CD4-positive, alpha-beta T cell treated with Interferon gamma for 1 hour (primary cell): Measurements from ENCODE around the gene DYSF.

Experiments
- DNase-seq: peaks from one replicate; pipeline ENCODE4 v3.0.0-alpha.2; 2020

DYSF gene

DNA sequence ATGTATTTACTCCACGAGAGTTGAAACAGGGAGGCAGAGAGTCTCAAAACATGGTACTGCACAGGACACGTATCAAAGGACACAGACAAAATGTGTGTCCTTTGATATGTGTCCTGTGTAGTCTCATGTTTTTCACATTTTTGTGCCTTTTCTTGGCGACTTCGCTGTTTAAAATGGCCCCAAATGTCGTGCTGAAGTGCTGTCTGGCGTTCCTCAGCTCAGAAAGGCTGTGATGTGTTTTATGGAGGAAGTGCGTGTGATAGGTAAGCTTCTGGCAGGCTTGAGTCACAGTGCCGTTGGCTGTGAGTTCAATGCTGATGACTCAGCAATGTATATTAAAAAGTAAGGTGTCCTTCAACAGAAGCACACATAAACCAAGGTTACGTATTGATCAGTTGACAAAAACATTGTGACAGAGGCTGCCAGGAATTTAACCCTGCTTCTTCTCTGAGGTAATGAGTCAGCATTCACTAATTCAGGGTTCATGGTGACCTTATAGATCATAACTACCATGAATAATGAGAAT, 78.2 kb downstream of the DYSF start:
- DNase-seq = no peak

DNA sequence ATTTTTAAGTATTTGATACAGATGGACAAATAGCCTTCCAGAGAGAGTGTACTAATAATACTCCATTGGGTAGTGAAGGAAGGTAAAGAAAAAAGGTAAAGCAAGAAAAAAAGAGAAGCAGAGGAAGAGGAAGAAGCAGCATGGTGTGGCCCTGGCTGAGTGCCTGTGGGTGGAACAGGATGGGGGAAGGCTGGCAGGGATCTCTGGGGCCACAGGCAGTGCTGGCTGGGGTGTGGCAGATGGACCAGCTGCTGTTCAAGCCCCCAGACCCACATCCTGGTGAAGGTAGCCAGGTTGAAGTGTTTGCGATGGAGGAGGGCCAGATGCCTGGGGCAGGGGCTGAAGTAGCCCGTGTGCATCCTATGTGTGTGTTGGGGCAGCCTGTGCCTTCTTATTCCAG, 79.0 kb downstream of the DYSF start:
- DNase-seq = no peak

DNA sequence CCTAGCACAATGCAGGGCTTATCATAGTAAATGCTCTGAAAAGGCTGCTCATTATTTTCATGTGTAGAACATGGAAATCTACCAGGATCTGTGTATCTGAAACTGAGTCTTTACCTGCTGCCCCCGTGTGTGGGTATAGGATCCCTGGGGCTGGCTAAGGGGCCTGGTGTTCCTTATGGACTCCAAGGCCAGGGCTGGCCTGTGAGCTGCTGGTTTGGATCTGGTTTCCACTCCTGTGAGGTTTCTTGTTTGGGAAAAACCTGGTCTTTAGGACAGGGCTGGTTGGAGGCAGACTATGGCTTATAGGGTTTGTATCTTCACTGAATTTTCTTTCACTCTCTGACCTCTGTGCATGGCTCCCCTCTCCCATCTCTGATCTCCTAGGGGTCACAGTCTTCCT, 80.8 kb downstream of the DYSF start:
- no peak for DNase-seq

DNA sequence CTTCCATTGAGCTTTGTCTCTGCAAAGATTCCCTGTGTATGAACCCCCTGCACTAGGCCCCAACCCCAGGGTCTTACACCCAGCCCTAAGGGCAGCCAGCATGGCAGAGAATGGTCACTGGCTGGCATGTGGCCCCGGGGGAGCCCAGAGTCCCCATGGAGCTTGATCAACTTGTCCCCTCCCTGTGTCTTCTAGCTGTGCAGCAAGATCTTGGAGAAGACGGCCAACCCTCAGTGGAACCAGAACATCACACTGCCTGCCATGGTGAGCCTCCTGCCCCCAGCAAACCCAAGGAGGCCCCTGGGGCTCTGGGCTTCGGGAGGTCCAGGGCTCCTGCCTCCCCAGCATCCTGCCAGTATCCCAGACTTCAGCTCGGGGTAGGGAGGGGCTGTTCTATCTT, 81.5 kb downstream of the DYSF start:
- DNase-seq = no peak

- no peak for DNase-seq
These were observed 82.2 kb downstream of the DYSF start for GRCh38 chr2:71535526-71535925.

- no peak for DNase-seq
These were observed 82.9 kb downstream of the DYSF start for GRCh38 chr2:71536226-71536671.

DNA sequence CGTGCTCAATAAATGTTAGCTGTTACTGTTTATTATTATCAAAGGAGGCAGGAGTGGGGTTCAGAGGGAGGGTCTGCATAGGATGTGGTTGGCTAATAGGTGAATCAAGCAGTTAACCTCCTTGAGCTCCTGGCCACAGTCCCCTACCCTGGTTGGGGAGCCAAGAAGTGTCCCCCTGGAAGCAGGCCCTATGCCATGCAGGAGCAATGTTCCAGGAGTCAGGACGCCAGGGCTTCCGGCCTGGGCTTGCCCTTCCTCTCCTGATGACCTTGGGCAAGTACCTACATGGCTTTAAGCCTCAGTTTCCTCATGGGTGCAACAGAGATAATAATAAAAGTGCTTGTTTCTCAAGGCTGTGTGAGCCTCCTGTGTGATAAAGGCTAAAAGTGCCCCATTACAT, 84.9 kb downstream of the DYSF start:
- no peak for DNase-seq

- no peak for DNase-seq
These were observed 85.4 kb downstream of the DYSF start for GRCh38 chr2:71538656-71539265.

DNA sequence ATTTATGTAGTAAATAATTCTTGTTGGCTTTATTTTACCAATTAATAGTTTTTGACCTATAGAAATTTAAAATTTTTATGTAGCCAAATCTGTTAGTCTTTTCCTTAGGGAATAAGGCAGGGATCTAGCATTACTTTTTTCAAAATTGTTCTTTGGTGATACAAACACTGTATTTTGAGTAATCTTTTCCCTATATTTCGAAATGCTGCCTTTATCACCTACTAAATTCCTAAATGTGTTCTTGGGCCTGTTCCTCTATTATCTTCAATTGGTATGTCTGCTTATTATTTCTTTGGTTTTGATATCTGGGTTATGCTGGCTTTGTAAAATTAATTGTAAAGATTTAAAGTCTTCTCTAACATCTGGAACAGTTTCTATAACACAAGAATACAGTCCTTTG, 87.5 kb downstream of the DYSF start:
- DNase-seq = no peak

DNA sequence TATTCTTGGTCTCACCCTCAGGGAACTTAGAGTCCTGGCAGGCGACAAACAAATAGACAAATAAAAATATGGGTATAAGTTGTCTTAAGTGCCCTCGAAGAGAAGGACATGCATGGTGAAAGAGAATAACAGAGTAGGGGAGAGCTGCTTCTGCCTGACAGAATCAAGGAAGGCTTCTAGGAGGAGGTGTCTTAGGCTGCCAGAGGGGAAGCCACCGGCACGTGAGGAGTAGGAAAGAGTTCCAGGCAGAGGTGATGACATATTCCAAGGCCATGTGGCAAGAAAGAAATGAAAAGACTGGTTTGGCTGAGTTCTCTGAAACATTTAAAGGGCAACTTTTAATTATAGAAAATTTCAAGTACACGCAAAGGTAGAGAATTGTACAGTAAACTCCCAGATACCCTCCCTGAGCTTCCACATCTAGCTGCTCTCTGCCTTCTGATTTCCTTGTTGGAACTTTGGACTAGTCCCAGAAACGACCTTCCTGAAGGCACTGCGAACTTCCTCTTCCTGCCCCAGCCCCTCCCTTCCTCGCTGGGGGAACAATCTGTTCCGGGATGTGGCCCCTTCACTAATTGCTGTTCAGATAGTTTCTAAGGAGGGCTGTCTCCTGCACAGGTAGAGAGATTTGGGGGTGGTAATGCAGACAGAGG, 91.7 kb downstream of the DYSF start:
- no peak for DNase-seq

DNA sequence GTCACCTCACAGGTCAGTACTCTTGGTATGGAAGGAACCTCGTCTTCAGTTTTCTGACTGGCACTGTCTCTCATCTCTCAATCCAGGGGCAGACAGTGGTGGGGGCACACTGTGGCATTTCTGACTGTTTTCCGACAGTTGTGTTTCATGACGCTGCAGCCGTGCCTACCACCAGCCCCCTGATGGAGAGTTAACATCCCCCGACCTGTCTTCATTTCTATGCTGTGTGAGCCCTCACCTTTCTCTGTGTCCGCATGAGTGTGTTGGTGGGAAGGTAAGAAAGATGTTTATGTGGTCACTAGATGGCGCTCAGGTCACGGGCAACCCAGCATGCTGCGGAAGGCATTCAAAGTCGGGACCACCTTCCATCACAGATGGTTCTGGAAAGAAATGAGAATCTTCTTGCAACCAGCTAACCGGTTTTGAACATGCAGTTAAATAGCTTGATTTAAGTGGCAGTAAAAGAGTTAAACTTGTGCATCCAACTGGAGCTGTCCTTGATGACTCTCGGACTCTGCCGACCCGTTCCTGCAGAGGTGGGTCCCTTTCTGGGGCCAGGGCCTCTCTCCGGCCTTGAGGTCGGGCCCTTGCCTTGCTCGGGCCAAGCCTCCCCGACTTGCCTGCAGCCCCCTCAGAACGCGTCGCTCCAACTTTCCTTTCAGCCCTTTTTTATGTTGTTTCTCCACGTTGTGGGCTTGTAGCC, 92.4 kb downstream of the DYSF start:
- DNase-seq = no peak

- no peak for DNase-seq
These were observed 92.9 kb downstream of the DYSF start for GRCh38 chr2:71546275-71546638.

DNA sequence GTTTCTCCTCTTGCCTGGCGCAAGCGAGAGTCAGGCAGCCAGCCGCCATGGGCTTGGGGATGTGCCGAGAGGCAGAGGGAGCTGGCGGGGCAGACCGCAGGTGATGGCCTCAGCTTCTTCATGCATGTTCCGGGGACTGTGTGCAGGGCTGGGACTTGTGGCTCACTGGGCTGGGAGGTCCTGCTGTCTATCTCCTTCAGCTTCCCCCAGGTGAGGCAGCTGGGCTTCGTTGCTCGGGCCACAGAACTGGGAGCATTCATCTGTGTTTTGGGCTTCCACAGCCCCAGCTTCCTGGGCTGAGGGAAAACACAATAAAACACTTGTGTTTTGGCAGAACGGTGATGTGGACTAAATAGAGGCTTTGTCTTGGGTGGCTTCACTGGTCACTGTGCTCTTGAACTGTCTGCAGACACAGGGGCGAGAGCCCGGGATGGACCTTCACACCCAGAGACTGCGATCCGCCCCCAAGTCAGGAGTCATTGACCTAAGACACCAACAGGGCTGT, 93.5 kb downstream of the DYSF start:
- DNase-seq = no peak

DNA sequence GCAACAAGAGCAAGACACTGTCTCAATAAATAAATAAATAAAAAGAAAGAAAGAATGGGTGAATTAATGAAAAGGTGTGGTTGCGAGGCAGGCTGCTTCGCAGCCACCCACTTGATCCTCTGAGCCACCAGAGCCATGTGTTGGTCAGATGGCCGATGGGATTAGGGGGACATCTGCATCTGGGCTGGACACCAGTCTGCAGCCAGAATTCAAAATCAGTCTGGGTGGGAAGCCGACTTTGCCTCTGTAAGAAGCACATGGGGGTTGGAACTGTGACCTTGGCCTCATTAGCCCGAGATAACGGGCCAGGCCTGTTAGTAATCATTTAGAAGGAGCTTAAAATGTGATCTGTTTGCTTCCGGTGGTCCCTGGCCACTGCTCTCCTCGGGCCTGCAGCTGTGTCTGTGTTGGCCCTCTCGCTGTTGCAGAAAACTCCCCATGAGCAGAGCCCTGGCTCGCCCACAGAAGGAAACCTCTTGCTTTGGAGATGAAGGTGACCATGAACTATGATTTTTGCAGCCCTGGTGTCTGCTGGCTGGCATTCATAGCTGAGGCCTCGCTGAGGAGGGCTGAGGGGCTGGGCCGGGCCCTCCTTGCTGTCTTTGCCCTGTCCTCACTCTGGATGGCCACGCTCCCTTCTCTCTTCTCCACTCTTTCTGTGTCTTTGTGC, 94.4 kb downstream of the DYSF start:
- no peak for DNase-seq

- peak; percentile 38 for DNase-seq
These were observed 95.5 kb downstream of the DYSF start for GRCh38 chr2:71548646-71549425.

DNA sequence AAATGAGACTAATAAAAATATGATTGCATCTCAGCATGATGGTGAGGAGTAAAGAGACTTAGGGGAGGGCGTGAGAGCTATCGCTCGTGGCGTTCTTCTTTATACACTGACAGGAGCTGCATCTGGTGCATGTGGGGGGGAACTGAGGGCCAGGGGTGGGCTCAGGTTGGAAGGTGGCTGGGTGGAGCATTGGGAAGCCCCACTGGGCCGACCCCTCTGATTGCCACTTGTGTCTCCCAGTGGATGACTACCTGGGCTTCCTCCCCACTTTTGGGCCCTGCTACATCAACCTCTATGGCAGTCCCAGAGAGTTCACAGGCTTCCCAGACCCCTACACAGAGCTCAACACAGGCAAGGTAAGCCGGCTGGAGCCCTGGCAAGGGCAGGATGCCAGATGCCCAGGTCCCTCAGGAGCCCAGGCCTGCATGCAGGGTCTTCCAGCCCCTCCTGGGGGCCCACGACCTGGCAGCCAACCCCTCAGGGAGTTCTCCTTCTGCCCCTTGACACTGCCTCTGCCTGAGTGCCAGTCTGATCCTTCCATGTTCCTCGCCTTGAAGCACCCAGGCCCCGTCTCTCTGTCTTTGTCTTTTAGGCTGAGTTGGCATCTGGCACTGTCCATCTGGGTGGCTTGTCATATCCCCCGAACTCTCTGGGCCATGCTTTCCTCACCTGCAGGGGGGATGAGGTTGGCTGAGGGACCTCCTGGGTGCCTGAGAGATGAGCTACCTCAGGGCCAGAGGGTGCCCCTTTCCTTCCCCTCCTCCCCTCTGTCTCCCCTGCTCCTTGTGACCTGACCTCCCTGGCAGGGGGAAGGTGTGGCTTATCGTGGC, 97.7 kb downstream of the DYSF start:
- no peak for DNase-seq

- DNase-seq = no peak
These were observed 98.2 kb downstream of the DYSF start for GRCh38 chr2:71551631-71551915.

- no peak for DNase-seq
These were observed 99.0 kb downstream of the DYSF start for GRCh38 chr2:71552356-71552755.

- DNase-seq = no peak
These were observed 99.5 kb downstream of the DYSF start for GRCh38 chr2:71552861-71553301.

DNA sequence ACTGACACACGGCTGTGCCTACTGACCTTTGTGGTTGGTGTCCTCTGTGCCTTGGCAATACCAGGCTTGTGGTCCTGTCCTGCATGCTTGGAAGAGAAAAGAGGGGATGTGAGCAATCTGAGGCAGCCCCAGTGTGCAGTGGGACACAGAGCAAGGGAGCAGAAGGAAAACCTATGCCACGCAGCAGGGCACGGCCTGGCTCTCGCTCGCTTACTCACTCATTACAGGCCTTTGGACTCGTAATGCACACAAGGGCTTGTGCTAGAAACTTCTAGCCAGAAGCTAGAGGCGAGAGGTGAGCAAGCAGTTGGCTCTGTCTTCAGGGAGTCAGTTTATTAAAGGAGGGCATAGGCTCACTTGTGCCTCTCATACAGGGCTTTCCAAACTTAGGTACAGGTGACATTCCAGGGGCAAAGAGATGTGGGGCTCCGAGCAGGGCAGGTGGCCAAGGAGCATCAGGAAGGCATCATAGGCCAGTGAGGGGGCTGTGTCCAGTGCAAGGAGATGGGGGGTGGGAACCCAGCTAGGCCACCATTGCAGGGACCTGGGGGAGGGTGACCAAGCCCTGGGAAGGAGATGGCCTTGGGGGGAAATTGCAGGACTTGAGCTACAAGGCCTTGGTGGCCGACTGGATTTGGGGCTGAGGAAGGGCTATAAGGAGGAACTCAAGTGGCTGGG, 100.8 kb downstream of the DYSF start:
- DNase-seq = no peak

GRCh38 chr2:71554706-71555056, 101.3 kb downstream of the DYSF start:
- DNase-seq = no peak
